Melanocyte of skin (primary cell): ENCODE results near the gene GRN. TPM values are rescaled to one million over a fixed set of nuclear protein-coding genes. Genes with fewer than 3 reads are reported as not detected.

Experiments
- small RNA-seq, 2 donors: library from RNA; depleted of rRNA; stranded (forward); fragments of <200 nt; gene quantifications; one replicate each; pipeline ENCODE3, GENCODE V24; 2012
- total RNA-seq, 2 donors: library from RNA; depleted of rRNA; stranded (reverse); fragments of >200 nt; gene quantifications; 2 replicates each; pipeline ENCODE4 v1.2.3, GENCODE V29; 2012

Gene GRN
- total RNA-seq: 100 to 1,000 TPM; 350 to 378 TPM

DNA sequence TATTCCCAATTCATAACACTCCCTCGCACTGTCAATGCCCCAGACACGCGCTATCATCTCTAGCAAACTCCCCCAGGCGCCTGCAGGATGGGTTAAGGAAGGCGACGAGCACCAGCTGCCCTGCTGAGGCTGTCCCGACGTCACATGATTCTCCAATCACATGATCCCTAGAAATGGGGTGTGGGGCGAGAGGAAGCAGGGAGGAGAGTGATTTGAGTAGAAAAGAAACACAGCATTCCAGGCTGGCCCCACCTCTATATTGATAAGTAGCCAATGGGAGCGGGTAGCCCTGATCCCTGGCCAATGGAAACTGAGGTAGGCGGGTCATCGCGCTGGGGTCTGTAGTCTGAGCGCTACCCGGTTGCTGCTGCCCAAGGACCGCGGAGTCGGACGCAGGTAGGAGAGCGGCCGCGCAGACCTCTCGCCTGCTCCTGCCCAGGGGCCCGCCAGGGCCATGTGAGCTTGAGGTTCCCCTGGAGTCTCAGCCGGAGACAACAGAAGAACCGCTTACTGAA lies at the start of gene GRN:
TSS of gene GRN (plus strand) at position 364 of the 515 bp plus-strand sequence. CDS start 3,863 bp downstream, outside the sequence.

DNA sequence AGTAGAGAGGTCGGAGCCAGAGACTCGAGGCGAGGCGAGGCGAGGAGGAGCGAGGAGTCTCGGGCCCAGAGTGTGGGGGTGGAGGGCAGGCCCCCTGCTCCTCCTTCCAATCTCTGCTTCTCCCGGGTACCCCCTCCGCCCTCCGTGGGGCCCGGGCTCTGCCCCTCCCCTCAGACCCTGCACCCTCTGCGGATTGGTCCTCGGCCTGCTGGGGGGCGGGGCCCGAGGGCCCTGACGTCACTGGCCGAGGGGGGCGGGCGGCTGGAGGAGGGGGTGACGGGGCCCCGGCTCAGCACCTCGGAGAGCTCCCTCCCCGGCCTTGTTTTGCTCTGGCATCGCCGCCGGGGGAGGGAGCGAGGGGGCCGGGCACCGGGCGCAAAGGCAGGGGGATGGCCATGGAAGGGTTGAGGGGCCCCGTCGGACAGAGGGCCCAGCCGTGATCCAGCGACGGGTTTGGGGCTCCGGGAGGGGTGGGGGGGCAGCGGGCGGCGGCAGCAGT lies 36.7 kb upstream of the GRN start, which contains the start of gene RUNDC3A:
TSS of gene RUNDC3A (plus strand) at position 282 of the 499 bp plus-strand sequence. CDS start 232 bp downstream, outside the sequence.

DNA sequence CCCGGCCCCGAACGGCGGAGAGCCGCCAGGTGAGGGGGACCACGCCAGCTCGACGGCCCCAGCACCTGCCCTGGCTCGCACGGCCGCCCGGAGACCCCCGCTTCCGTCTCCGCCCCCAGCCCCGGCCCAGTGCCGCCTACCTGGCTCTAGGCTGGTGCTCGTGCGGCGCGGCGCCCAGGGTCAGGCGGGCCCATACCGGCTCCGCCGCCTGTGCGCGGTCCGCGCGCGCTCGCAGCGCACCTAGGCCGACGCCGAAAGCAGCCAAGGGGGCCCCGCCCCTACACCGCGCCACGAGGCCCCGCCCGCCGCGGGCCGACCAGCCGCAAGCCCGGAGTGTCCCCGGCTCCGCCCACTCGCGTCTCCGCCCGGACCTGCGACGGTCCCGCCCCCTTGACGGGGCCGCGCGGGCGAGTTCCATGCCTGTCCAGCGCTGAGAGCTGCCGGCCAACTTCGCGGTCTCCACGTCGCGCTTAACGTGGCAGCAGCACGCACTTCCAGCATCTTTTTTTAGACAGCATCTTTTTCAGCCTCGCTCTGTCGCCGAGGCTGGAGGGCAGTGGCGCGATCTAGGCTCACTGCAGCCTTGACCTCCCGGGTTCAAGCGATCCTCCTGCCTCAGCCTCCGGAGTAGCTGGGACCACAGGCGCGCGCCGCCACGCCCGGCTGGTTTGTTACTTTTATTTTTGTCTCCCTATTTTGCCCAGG lies 20.4 kb upstream of the GRN start, which contains the start of gene SLC25A39:
TSS of gene SLC25A39 (minus strand) at position 253 of the 705 bp plus-strand sequence. CDS start 1,261 bp downstream, outside the sequence.

DNA sequence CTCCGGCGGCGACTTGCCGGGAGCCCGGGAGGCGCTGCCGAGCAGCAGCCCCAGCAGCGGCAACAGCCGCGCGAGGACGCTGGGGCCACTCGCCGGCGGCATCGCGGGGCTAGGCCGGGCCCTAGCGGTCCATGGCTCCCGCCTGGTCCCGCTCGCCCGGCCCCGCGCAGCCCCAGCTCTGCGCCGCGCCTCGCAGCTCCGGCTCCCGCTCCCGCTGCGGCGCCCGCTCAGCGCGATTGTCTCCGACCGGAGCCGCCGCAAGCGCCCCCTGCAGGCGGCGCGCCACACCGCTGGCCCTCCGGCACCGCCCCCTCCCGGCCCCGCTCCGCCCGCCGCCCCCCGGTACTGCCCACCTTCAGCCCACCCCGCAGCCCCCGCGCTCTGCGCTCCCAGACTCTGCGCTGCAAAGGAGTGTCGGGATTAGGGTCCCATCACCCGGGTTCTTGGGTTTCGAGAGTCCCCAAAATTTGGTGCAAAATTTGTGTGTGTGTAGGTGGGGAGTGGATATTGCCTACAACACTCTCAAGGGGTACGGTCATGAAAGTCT lies 18.6 kb downstream of the GRN start, which contains the start of gene FAM171A2:
TSS of gene FAM171A2 (minus strand) at position 241 of the 547 bp plus-strand sequence. CDS start at position 102, 139 bp downstream.

DNA sequence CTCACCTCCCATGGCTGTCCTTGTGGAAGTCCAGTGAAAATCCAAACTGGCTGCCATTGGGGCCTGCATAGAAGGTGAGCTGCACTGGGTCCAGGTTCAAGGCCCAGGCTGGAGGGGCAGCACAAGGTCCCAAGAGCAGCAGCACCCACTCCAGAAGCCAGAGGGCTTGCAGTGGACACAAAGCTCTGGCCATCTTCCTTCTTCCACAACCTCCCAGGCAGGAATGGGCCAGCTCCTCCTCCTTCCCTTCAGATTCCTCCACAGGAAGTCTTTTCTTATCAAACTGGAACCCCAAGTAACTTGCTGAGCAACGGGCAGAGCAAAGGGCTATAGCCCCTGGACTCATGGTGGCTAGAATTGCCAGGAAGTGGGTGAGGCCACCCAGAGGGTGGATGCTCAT lies 44.2 kb downstream of the GRN start, which contains the start of gene ITGA2B:
TSS of gene ITGA2B (minus strand) at position 369 of the 400 bp plus-strand sequence. CDS start at position 193, 176 bp downstream.

Small RNA genes lying within 50 kb of the gene (small RNA-seq; reads per million reads assigned to genes)
- 0 to 0.09 reads per million in 2 donors for gene RF00012
- 0 reads per million in 2 donors for gene RNU6-453P

Other genes starting within 250 kb of the GRN start
- 1 to 10 TPM; 7.2 to 10.0 TPM for gene HDAC5, start 221.7 kb upstream of the GRN start, total RNA-seq
- 1 to 10 TPM; 4.8 to 7.0 TPM for gene HROB, start 203.4 kb upstream of the GRN start, total RNA-seq
- gene ASB16, start 174.6 kb upstream of the GRN start, total RNA-seq: not detected
- 10 to 100 TPM; 20.6 to 23.0 TPM for gene TMUB2, start 158.3 kb upstream of the GRN start, total RNA-seq
- gene ATXN7L3, start 145.4 kb upstream of the GRN start, total RNA-seq: 10 to 100 TPM; 26.8 to 30.0 TPM
- 10 to 100 TPM; 27.5 to 34.0 TPM for gene UBTF, start 125.6 kb upstream of the GRN start, total RNA-seq
- not detected for gene SLC4A1, start 77.2 kb upstream of the GRN start, total RNA-seq
- under 1 TPM; 0.33 to 0.34 TPM for gene RUNDC3A, start 36.7 kb upstream of the GRN start, total RNA-seq
- gene SLC25A39, start 20.5 kb upstream of the GRN start, total RNA-seq: 10 to 100 TPM; 82.9 to 94.2 TPM
- 1 to 10 TPM; 2.1 to 2.7 TPM for gene FAM171A2, start 18.6 kb downstream of the GRN start, total RNA-seq
- under 1 TPM; 0.33 to 0.34 TPM for gene ITGA2B, start 44.3 kb downstream of the GRN start, total RNA-seq
- gene GPATCH8, start 158.1 kb downstream of the GRN start, total RNA-seq: 10 to 100 TPM; 22.0 to 24.0 TPM
- gene FZD2, start 212.2 kb downstream of the GRN start, total RNA-seq: 1 to 10 TPM; 2.8 to 3.3 TPM